DMS 273 (cell line): Measurements from ENCODE around the gene MICAL2.
A peak's percentile ranks its signal among the peaks of the same experiment; 100 is the strongest.
"Not testable (repeated sequence)": the region's sequence is repeated elsewhere in the genome, so short reads cannot be mapped to it uniquely, and the experiment has no call there.

ENCODE experiments used
- DNase-seq: peaks from one replicate; lab custom pipeline; 2025; ENCODE audit not compliant: unreplicated experiment; lab: John Stamatoyannopoulos, UW

Gene MICAL2

GRCh38 chr11:12131943-12132789 lies 21.8 kb downstream of the MICAL2 start:
- no peak for DNase-seq

- DNase-seq = no peak
Observed at GRCh38 chr11:12132790-12133145, 22.4 kb downstream of the MICAL2 start.

GRCh38 chr11:12133547-12134235 lies 23.3 kb downstream of the MICAL2 start:
- no peak for DNase-seq

- no peak for DNase-seq
Observed at GRCh38 chr11:12134236-12134585, 23.8 kb downstream of the MICAL2 start.

- DNase-seq = no peak
Observed at GRCh38 chr11:12135185-12135584, 24.8 kb downstream of the MICAL2 start.

GRCh38 chr11:12137005-12137690 lies 26.8 kb downstream of the MICAL2 start:
- peak; percentile 32 for DNase-seq

GRCh38 chr11:12137938-12138731 lies 27.7 kb downstream of the MICAL2 start:
- no peak for DNase-seq

- no peak for DNase-seq
Observed at GRCh38 chr11:12139144-12139881, 28.9 kb downstream of the MICAL2 start.

- DNase-seq = no peak
Observed at GRCh38 chr11:12140186-12140793, 29.9 kb downstream of the MICAL2 start.

GRCh38 chr11:12141283-12141682 lies 30.9 kb downstream of the MICAL2 start:
- no peak for DNase-seq

GRCh38 chr11:12142176-12142575 lies 31.8 kb downstream of the MICAL2 start:
- DNase-seq = no peak

- DNase-seq = no peak
Observed at GRCh38 chr11:12142909-12143308, 32.5 kb downstream of the MICAL2 start.

- no peak for DNase-seq
Observed at GRCh38 chr11:12143461-12144258, 33.3 kb downstream of the MICAL2 start.

GRCh38 chr11:12144330-12145174 lies 34.2 kb downstream of the MICAL2 start:
- DNase-seq = no peak

GRCh38 chr11:12146678-12147077 lies 36.3 kb downstream of the MICAL2 start:
- not testable (repeated sequence) for DNase-seq

- DNase-seq = no peak
Observed at GRCh38 chr11:12147827-12148226, 37.4 kb downstream of the MICAL2 start.

- no peak for DNase-seq
Observed at GRCh38 chr11:12148466-12148865, 38.1 kb downstream of the MICAL2 start.

GRCh38 chr11:12148882-12149281 lies 38.5 kb downstream of the MICAL2 start:
- no peak for DNase-seq
